Osteoblast (primary cell): ENCODE data around the gene EDDM3A. TPM values are rescaled to one million over a fixed set of nuclear protein-coding genes. Genes with fewer than 3 reads are reported as not detected.

ENCODE experiments used
- DNase-seq: peaks from one replicate; pipeline ENCODE4 v3.0.0; 2011; ENCODE audit warnings: low spot score, mixed read lengths; ENCODE audit not compliant: insufficient read length; ENCODE audit errors: missing footprints
- H2AFZ ChIP-seq: 2 replicates; pipeline ENCODE4 v1.6.0; 2011; ENCODE audit warnings: mild to moderate bottlenecking, low read length
- H3K27ac ChIP-seq: 2 replicates; pipeline ENCODE4 v1.5.1; 2011; ENCODE audit warnings: mild to moderate bottlenecking, low read depth, low read length, moderate library complexity
- H3K27me3 ChIP-seq: 2 replicates; pipeline ENCODE4 v1.6.0; 2012; ENCODE audit warnings: mild to moderate bottlenecking, control low read depth, inconsistent platforms, low read length, moderate library complexity; ENCODE audit not compliant: insufficient read depth
- H3K36me3 ChIP-seq: 2 replicates; pipeline ENCODE4 v1.5.1; 2011; ENCODE audit warnings: mild to moderate bottlenecking, low read length, control low read depth, moderate library complexity; ENCODE audit not compliant: insufficient read depth
- H3K4me1 ChIP-seq: 2 replicates; pipeline ENCODE4 v1.5.1; 2011; ENCODE audit warnings: mild to moderate bottlenecking, low read length, control low read depth, moderate library complexity; ENCODE audit not compliant: insufficient read depth
- H3K4me2 ChIP-seq: 2 replicates; pipeline ENCODE4 v1.6.0; 2011; ENCODE audit warnings: mild to moderate bottlenecking, low read length; ENCODE audit not compliant: insufficient read depth
- H3K4me3 ChIP-seq: fragments of 200-600 bp; sonication (generic); 3 replicates; pipeline ENCODE4 v1.5.1; 2012; ENCODE audit warnings: mild to moderate bottlenecking, low read length, inconsistent platforms; ENCODE audit not compliant: insufficient read depth
- H3K79me2 ChIP-seq: 2 replicates; pipeline ENCODE4 v1.6.0; 2012; ENCODE audit warnings: mild to moderate bottlenecking, low read length, control low read depth, inconsistent platforms; ENCODE audit not compliant: insufficient read depth
- H3K9me3 ChIP-seq: 2 replicates; pipeline ENCODE4 v1.5.1; 2011; ENCODE audit warnings: low read depth, low read length, control low read depth
- H4K20me1 ChIP-seq: 2 replicates; pipeline ENCODE4 v1.6.0; 2012; ENCODE audit warnings: mild to moderate bottlenecking, low read length, control low read depth; ENCODE audit not compliant: insufficient read depth
- total RNA-seq: library from RNA; depleted of rRNA; stranded (reverse); fragments of >200 nt; gene quantifications from 2 replicates; pipeline ENCODE4 v1.2.3, GENCODE V29; 2012
- TF ChIP-seq, protein P1 (sequence below): IDR thresholded peaks from 2 replicates; pipeline ENCODE4 v1.5.1; 2011; ENCODE audit warnings: mild to moderate bottlenecking, low read depth, low read length, moderate library complexity; ENCODE audit errors: extremely low read depth

Gene EDDM3A
- total RNA-seq, 1 donor, result not detected

DNA sequence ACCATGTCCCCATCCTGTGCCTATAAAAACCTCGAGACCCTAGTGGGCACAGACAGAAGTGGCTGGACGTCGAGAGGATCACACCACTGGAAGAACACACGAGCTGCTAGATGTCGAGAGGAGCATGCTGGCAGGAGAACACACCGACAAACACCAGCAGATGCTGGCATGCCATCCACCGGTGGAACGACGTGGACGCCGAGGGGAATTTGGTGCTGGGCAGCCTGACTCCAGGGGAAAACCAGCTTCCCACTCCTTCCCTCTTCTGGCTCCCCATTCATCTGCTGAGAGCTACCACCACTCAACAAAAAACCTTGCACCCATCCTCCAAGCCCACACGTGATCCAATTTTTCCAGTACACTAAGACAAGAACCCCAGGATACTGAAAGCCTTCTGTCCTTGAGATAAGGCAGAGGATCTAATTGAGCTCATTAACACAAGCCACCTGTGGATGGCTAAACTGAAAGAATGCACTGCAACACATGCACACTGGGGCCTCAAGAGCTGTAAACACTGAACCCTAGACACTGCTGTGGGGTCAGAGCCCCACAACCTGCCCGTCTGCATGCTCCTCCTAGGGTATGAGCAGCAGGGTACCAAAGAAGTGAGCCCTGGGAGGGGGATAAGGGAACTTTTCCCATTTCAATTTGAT lies 44.9 kb downstream of the EDDM3A start:
- no peak overlapping the region for H3K27ac ChIP-seq
- H3K4me1 ChIP-seq, result no peaks in the 10 kb centered on the region
- H4K20me1 ChIP-seq, result no peaks in the 10 kb centered on the region
- TF ChIP-seq, protein P1, sequence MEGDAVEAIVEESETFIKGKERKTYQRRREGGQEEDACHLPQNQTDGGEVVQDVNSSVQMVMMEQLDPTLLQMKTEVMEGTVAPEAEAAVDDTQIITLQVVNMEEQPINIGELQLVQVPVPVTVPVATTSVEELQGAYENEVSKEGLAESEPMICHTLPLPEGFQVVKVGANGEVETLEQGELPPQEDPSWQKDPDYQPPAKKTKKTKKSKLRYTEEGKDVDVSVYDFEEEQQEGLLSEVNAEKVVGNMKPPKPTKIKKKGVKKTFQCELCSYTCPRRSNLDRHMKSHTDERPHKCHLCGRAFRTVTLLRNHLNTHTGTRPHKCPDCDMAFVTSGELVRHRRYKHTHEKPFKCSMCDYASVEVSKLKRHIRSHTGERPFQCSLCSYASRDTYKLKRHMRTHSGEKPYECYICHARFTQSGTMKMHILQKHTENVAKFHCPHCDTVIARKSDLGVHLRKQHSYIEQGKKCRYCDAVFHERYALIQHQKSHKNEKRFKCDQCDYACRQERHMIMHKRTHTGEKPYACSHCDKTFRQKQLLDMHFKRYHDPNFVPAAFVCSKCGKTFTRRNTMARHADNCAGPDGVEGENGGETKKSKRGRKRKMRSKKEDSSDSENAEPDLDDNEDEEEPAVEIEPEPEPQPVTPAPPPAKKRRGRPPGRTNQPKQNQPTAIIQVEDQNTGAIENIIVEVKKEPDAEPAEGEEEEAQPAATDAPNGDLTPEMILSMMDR, result no peak
- no peaks in the 10 kb centered on the region for H3K36me3 ChIP-seq
- H3K4me2 ChIP-seq, result no peak overlapping the region
- no peak for DNase-seq
- no peak overlapping the region for H3K4me3 ChIP-seq
- H2AFZ ChIP-seq, result no peak overlapping the region
- H3K9me3 ChIP-seq, result no peaks in the 10 kb centered on the region
- H3K27me3 ChIP-seq, result peaks cover 2% of the 10 kb centered on the region
- H3K79me2 ChIP-seq, result no peaks in the 10 kb centered on the region

DNA sequence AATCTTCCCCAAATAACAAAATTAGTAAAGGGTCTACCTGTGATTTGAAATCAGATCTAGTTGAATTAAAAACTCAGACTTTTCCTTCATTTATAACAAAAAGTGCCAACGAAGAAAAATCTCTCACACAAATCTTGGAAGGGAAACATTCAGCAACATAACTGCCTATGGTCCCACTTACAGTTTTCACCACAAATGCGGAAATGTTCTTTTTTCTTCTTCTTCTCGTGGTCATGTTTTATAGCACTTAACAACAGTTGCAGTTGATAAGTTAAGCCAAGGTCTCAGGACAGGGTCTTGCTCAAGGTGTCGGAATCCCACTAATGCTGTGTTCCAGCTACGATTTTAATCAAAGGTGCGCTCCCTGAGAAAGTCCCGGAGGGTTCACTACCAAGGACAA lies 45.5 kb downstream of the EDDM3A start:
- TF ChIP-seq, protein P1, result no peak
- Histone ChIP-seq H3K36me3 (no peaks in the 10 kb centered on the region), H3K4me2 (no peak overlapping the region), H4K20me1 (no peaks in the 10 kb centered on the region), H3K27ac (no peak overlapping the region), H3K4me3 (no peak overlapping the region), H3K9me3 (no peaks in the 10 kb centered on the region), H3K27me3 (peaks cover 2% of the 10 kb centered on the region), H2AFZ (no peak overlapping the region), H3K79me2 (no peaks in the 10 kb centered on the region), H3K4me1 (no peaks in the 10 kb centered on the region)
- no peak for DNase-seq

DNA sequence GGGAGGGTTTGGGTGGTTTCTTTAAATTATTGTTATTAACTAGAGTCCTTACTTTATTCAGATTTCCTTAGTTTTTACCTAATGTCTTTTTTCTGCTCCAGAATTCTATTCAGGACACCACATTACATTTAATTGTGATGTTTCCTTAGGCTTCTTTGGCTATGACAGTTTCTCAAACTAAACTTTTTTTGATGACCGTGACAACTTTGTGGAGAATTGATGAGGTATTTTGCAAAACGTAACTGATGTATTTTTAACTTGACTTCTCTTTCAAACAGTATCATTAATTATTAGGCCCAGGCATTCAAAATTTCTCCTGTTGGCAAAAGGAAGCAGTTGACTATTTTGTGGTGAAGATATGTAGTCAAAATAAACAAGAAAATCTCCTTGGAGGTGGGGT lies 45.9 kb downstream of the EDDM3A start:
- Histone ChIP-seq H3K4me3 (no peak overlapping the region), H3K4me1 (no peaks in the 10 kb centered on the region), H2AFZ (no peak overlapping the region), H3K27ac (no peak overlapping the region), H4K20me1 (no peaks in the 10 kb centered on the region), H3K9me3 (no peaks in the 10 kb centered on the region), H3K36me3 (no peaks in the 10 kb centered on the region), H3K79me2 (no peaks in the 10 kb centered on the region), H3K27me3 (peaks cover 2% of the 10 kb centered on the region), H3K4me2 (no peak overlapping the region)
- DNase-seq, result no peak
- TF ChIP-seq, protein P1, result no peak

DNA sequence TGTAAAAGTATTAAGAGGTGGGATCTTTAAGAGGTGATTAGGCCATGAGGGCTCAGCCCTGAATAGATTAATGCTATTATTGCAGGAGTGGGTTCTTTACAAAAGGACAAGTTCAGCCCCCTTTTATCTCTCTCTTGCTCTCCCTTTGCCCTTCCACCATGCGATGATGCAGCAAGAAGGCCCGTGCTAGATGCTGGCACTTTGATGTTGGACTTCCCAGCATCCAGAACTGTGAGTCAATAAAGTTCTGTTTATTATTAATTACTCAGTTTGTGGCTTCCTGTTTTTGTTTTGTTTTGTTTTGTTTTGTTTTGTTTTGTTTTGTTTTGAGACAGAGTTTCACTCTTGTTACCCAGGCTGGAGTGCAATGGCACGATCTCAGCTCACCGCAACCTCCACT lies 46.9 kb downstream of the EDDM3A start:
- Histone ChIP-seq H2AFZ (no peak overlapping the region), H3K36me3 (no peaks in the 10 kb centered on the region), H4K20me1 (no peaks in the 10 kb centered on the region), H3K27me3 (peaks cover 2% of the 10 kb centered on the region), H3K9me3 (no peaks in the 10 kb centered on the region), H3K27ac (no peak overlapping the region), H3K4me3 (no peak overlapping the region), H3K4me2 (no peak overlapping the region), H3K4me1 (no peaks in the 10 kb centered on the region), H3K79me2 (no peaks in the 10 kb centered on the region)
- no peak for DNase-seq
- TF ChIP-seq, protein P1, result no peak
